Retinal pigment epithelial cell (primary cell): Measurements from ENCODE around the gene ODAD2.

ENCODE experiments used
- DNase-seq: peaks from one replicate; pipeline ENCODE4 v3.0.0-alpha.2; 2010; ENCODE audit warnings: low read depth
- H3K4me3 ChIP-seq: 2 replicates; pipeline ENCODE4 v1.5.1; 2011; ENCODE audit warnings: mild to moderate bottlenecking, low read length, control low read depth, moderate library complexity
- CTCF ChIP-seq: conservative IDR thresholded peaks from 2 replicates; pipeline ENCODE4 v1.5.1; 2011; ENCODE audit warnings: low read depth, low read length, control low read depth, inconsistent platforms

Gene ODAD2

GRCh38 chr10:27893358-27893954 is 105.4 kb downstream of the ODAD2 start:
- DNase-seq, result peak; percentile 86
- no peak overlapping the region for H3K4me3 ChIP-seq

GRCh38 chr10:27890971-27891370 is 107.9 kb downstream of the ODAD2 start:
- no peak for DNase-seq
- TF ChIP-seq CTCF, result no peak
- no peak overlapping the region for H3K4me3 ChIP-seq

More at GRCh38 chr10:27893358-27893954, 105.4 kb downstream of the ODAD2 start:
- no peak for TF ChIP-seq CTCF

- H3K4me3 ChIP-seq, result no peak overlapping the region
- no peak for DNase-seq
- TF ChIP-seq CTCF, result no peak
Measured at GRCh38 chr10:27889518-27889917, 109.4 kb downstream of the ODAD2 start.

GRCh38 chr10:27884185-27884641 is 114.7 kb downstream of the ODAD2 start:
- no peak for DNase-seq
- H3K4me3 ChIP-seq, result no peak overlapping the region
- TF ChIP-seq CTCF, result no peak

GRCh38 chr10:27878281-27878680 is 120.6 kb downstream of the ODAD2 start:
- H3K4me3 ChIP-seq, result no peak overlapping the region
- DNase-seq, result no peak
- no peak for TF ChIP-seq CTCF

- no peak overlapping the region for H3K4me3 ChIP-seq
- DNase-seq, result peak; percentile 6
- peak; percentile 10 for TF ChIP-seq CTCF
Measured at GRCh38 chr10:27865221-27865635, 133.7 kb downstream of the ODAD2 start.

- TF ChIP-seq CTCF, result no peak
- DNase-seq, result no peak
- H3K4me3 ChIP-seq, result no peak overlapping the region
Measured at GRCh38 chr10:27861781-27862180, 137.1 kb downstream of the ODAD2 start.
